Measurements from ENCODE around the gene FUT7. TPM values are rescaled to one million over a fixed set of nuclear protein-coding genes. Genes with fewer than 3 reads are reported as not detected.
A peak's percentile ranks its signal among the peaks of the same experiment; 100 is the strongest.
"Not testable (repeated sequence)": the region's sequence is repeated elsewhere in the genome, so short reads cannot be mapped to it uniquely, and the experiment has no call there.

Gene FUT7
- total RNA-seq, 2 experiments from 2014 or later, result 0.85 to 1.3 TPM

DNA sequence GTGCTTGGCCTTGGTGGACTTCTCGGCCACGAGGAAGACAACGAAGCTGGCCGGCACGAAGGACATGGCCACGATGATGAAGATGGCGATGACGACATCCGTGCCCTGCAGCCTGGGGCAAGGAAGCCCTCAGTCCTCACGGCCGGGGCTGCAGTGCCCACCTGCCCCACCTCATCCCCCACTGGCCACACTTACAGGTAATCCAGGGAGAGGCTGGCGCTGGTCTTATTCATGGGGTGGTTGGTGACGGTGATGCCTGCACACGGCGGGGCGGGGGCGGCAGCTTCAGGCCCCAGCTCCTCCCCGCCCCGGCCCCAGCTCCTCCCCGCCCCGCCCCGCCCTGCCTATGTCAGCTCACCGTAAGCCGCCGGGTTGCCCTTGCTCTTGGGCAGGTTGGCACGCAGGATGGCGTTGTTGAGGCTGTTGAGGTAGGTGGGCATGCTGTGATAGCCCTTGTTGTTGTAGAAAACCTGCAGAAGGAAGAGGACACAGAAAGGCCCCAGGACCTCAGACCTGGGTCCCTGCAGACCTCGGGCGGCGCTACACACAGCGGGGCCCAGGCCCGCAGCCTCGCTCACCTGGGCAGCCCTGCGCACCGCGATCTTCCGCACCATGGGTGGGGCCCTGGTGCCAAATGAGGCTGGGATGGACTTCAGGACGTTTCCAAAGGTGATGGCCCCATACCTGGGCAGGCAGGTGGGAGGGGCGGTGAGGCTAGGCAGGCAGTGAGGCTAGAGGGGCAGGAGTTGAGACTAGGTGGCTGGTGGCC, 19.8 kb downstream of the FUT7 start:
- Mint-ChIP-seq H3K27me3 (no peaks in the 10 kb centered on the region), H3K4me3 (no peak overlapping the region), H3K27ac (no peak overlapping the region), H3K36me3 (no peaks in the 10 kb centered on the region), H3K9me3 (no peaks in the 10 kb centered on the region), H3K4me1 (ENCODE audit: low read depth) (no peaks in the 10 kb centered on the region)
- intact Hi-C loops (cut with micrococcal nuclease), result no loop called here
- DNase-seq, result no peak
- ChIA-PET CTCF (interaction anchor here (1.3 kb wide), 1 partner anchor 23 kb away, joined by 4 read pairs; no protein-coding TSS in a partner anchor), POLR2A (no interaction called here)

- peaks cover 2% of the 10 kb centered on the region for H3K4me1 Mint-ChIP-seq (ENCODE audit: low read depth)
- POLR2A ChIA-PET, result no interaction called here
- H3K27me3 Mint-ChIP-seq, result no peaks in the 10 kb centered on the region
These were observed 20.7 kb downstream of the FUT7 start for GRCh38 chr9:137011156-137011555.

GRCh38 chr9:137009938-137010732, 21.8 kb downstream of the FUT7 start:
- intact Hi-C loops (cut with micrococcal nuclease), result no loop called here
- no peak for DNase-seq
- Mint-ChIP-seq H3K4me1 (ENCODE audit: low read depth) (peaks cover 3% of the 10 kb centered on the region), H3K4me3 (no peak overlapping the region), H3K9me3 (no peaks in the 10 kb centered on the region), H3K36me3 (no peaks in the 10 kb centered on the region), H3K27ac (no peak overlapping the region), H3K27me3 (no peaks in the 10 kb centered on the region)
- CTCF ChIA-PET, result no interaction called here
- POLR2A ChIA-PET, result no interaction called here

More at GRCh38 chr9:137011156-137011555, 20.7 kb downstream of the FUT7 start:
- Mint-ChIP-seq H3K9me3 (no peaks in the 10 kb centered on the region), H3K4me3 (no peak overlapping the region), H3K36me3 (no peaks in the 10 kb centered on the region), H3K27ac (no peak overlapping the region)
- DNase-seq, result no peak
- CTCF ChIA-PET, result interaction anchor here (1.3 kb wide), 1 partner anchor 24 kb away, joined by 4 read pairs; no protein-coding TSS in a partner anchor
- intact Hi-C loops (cut with micrococcal nuclease), result no loop called here

GRCh38 chr9:137009217-137009616, 22.7 kb downstream of the FUT7 start:
- H3K36me3 Mint-ChIP-seq, result no peaks in the 10 kb centered on the region
- intact Hi-C loops (cut with micrococcal nuclease), result no loop called here
- no peak overlapping the region for H3K4me3 Mint-ChIP-seq
- no peak for DNase-seq
- POLR2A ChIA-PET, result no interaction called here
- CTCF ChIA-PET, result no interaction called here
- no peaks in the 10 kb centered on the region for H3K27me3 Mint-ChIP-seq
- H3K4me1 Mint-ChIP-seq (ENCODE audit: low read depth), result peaks cover 3% of the 10 kb centered on the region
- H3K27ac Mint-ChIP-seq, result no peak overlapping the region
- H3K9me3 Mint-ChIP-seq, result no peaks in the 10 kb centered on the region

DNA sequence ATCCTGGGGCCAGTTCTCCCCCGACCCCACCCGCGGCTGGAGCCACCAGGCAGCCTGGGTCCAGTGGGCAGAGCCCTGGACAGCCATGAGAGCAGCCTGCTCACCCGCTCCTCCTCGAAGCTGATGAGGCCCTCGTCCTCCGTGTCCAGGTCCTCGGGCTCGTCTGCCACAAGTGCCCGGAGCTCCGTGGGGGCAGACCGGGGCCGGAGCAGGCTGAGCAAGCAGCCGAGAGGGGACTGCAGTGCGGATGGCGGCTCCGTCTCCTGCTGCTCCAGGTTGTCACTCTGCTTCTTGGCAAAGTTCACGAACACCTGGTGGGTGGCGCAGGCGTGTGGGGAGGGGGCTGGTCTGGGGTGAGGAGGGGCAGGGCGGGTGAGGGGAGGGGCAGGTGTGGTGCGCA, 23.6 kb downstream of the FUT7 start:
- intact Hi-C loops (cut with micrococcal nuclease), result no loop called here
- H3K9me3 Mint-ChIP-seq, result no peaks in the 10 kb centered on the region
- ChIA-PET POLR2A (no interaction called here), CTCF (no interaction called here)
- no peak overlapping the region for H3K27ac Mint-ChIP-seq
- H3K27me3 Mint-ChIP-seq, result no peaks in the 10 kb centered on the region
- H3K4me3 Mint-ChIP-seq, result no peak overlapping the region
- H3K36me3 Mint-ChIP-seq, result no peaks in the 10 kb centered on the region
- no peak for DNase-seq
- H3K4me1 Mint-ChIP-seq (ENCODE audit: low read depth), result peaks cover 3% of the 10 kb centered on the region

DNA sequence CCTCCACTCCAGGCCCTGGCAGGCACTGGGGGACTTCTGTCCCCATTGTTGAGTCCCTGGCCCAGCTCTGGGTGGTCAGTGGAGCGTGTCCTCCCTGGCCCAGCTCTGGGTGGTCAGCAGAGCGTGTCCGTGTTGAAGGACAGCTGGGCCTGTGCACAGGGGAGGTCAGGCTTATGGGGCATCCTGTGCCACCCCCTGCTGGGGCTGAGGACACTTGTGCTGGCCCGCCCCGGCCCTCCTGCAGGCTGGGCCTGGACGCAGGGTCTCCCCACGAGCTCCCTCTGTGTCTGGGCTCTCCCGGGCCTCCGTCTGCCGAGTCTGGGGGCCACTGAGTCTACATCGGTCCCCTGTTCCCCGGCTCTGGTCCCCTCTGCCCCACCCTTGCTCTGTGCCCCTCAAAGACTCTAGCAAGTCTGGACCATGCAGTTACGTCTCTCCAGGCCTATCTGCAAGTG, 24.0 kb downstream of the FUT7 start:
- CTCF ChIA-PET, result interaction anchor here (1.3 kb wide), 1 partner anchor 27 kb away, joined by 4 read pairs; no protein-coding TSS in a partner anchor

DNA sequence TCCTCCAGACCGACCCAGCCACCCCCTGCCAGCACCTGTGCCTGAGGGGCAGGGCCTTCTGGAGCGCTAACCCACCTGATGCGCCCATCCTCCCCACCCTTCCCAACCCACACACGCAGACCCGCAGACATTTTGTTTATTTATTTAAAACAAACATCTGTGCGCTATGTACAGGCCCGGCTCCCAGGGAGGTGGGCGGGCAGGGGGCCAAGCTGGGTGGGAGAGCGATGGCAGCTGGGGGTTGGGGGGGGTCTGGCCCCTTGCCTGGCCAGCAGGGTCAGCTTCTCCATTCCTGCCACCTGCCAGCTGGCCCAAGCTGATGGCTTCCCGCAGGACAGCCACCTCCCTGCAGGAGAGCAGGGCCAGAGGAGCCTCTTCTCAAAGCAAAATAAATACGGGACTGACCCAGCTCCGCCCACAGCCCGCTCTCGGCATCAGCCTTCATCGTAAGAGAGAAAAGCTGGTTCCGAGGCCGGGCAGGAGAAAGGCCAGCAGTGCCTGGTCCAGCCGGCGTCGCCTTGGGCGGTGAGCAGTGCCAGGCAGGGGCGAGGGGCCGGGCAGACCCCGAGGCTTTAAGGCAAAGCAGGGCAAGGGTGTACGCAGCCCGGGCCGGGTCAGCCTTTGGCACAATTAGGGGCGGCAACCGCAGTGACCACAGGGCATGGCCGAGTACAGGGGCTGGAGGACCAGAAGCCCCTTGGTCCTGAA, 24.6 kb downstream of the FUT7 start:
- H3K27ac Mint-ChIP-seq, result no peak overlapping the region
- no peaks in the 10 kb centered on the region for H3K36me3 Mint-ChIP-seq
- DNase-seq, result no peak
- peaks cover 3% of the 10 kb centered on the region for H3K4me1 Mint-ChIP-seq (ENCODE audit: low read depth)
- no peaks in the 10 kb centered on the region for H3K27me3 Mint-ChIP-seq
- no peaks in the 10 kb centered on the region for H3K9me3 Mint-ChIP-seq
- intact Hi-C loops (cut with micrococcal nuclease), result no loop called here
- H3K4me3 Mint-ChIP-seq, result no peak overlapping the region
- CTCF ChIA-PET, result interaction anchor here (1.3 kb wide), 1 partner anchor 28 kb away, joined by 4 read pairs; no protein-coding TSS in a partner anchor
- POLR2A ChIA-PET, result no interaction called here

More for the DNA sequence above, 24.0 kb downstream of the FUT7 start:
- Mint-ChIP-seq H3K4me1 (ENCODE audit: low read depth) (peaks cover 3% of the 10 kb centered on the region), H3K36me3 (no peaks in the 10 kb centered on the region), H3K9me3 (no peaks in the 10 kb centered on the region), H3K27me3 (no peaks in the 10 kb centered on the region), H3K27ac (no peak overlapping the region), H3K4me3 (no peak overlapping the region)
- POLR2A ChIA-PET, result no interaction called here
- no peak for DNase-seq
- intact Hi-C loops (cut with micrococcal nuclease), result no loop called here

DNA sequence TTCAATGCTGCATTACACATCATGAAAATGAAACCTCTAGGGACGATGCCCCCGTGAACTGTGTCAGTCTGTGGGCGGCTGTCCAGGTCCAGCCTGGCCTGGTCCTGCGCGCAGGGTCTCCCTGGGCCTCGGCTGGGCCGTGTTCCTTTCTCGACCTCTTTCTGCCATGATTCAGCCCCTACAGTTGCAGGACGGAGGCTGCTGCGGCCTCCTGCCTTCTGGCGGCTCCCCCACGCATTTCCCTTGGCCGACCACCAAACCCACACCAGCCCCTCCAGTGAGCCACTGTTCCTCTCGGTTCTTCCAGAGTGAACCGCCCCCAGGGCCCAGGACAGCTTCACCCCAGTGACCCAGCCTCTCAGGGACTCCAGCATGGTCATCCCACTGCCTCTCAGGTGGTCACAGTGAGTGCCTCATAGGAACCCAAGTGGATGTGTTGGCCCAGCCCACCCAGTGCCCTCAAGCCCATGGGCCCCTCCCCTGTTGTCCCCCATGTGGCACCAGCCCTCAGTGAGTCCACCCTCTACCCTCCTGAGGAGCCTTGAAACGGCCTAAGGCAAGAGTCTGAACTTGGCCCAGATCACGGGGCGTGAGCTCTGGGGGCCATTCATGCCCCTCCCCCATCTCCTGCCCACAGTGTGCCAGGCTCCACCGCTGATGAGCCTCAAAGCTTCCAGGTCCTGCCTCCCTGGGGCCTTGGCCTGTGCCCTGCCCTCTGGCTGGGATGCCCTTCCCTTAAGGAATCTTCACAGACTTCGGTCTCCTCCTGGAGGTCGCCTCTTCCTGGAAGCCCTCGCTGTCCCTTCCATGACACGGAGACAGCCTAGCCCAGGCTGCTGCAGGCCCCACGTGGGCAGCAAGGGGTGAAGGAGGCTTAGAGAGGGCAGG, 25.5 kb downstream of the FUT7 start:
- DNase-seq, result no peak
- POLR2A ChIA-PET, result no interaction called here
- intact Hi-C loops (cut with micrococcal nuclease), result no loop called here
- no peak overlapping the region for H3K4me3 Mint-ChIP-seq
- no peak overlapping the region for H3K27ac Mint-ChIP-seq
- CTCF ChIA-PET, result interaction anchor here (0.7 to 4.5 kb wide), 3 partner anchors 29 to 57 kb away, joined by 3 to 29 read pairs (median 4); no protein-coding TSS in a partner anchor
- no peaks in the 10 kb centered on the region for H3K36me3 Mint-ChIP-seq
- peaks cover 3% of the 10 kb centered on the region for H3K4me1 Mint-ChIP-seq (ENCODE audit: low read depth)
- H3K27me3 Mint-ChIP-seq, result no peaks in the 10 kb centered on the region
- H3K9me3 Mint-ChIP-seq, result no peaks in the 10 kb centered on the region

GRCh38 chr9:137004285-137004684, 27.6 kb downstream of the FUT7 start:
- H3K27me3 Mint-ChIP-seq; POLR2A ChIA-PET; H3K9me3 Mint-ChIP-seq; intact Hi-C loops (cut with micrococcal nuclease); H3K36me3 Mint-ChIP-seq; H3K27ac Mint-ChIP-seq; H3K4me3 Mint-ChIP-seq: not testable (repeated sequence)
- CTCF ChIA-PET, result interaction anchor here (4.5 kb wide), 1 partner anchor 31 kb away, joined by 29 read pairs; no protein-coding TSS in a partner anchor
- DNase-seq, result peak; percentile 37
- peaks cover 11% of the 10 kb centered on the region for H3K4me1 Mint-ChIP-seq (ENCODE audit: low read depth)

DNA sequence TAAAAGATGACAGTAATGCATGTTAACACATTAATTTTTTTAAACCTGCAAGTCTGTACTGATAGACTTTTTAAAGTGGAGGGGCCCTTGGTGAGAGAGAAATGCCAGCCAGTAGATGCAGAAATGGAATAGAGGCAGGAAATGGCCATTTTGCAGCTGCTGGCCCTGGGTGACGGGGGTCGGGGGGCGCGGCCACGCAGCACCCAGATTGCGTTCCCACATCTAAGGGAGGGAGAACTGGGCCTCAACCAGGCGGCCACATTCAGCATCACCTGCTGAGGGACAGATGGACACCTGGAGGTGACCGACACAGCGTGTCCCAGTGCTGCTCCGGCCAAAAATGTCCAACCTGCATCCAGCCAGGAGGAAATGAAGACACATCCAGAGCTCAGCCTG, 29.2 kb downstream of the FUT7 start:
- intact Hi-C loops (cut with micrococcal nuclease), result no loop called here
- H3K9me3 Mint-ChIP-seq, result no peaks in the 10 kb centered on the region
- ChIA-PET CTCF (interaction anchor here (1.0 to 4.5 kb wide), 5 partner anchors 9 to 33 kb away, joined by 3 to 29 read pairs (median 4); partner anchors contain the start of genes ABCA2 and PAXX), POLR2A (no interaction called here)
- H3K27ac Mint-ChIP-seq, result no peak overlapping the region
- peaks cover 22% of the 10 kb centered on the region for H3K4me1 Mint-ChIP-seq (ENCODE audit: low read depth)
- no peak overlapping the region for H3K4me3 Mint-ChIP-seq
- no peaks in the 10 kb centered on the region for H3K36me3 Mint-ChIP-seq
- DNase-seq, result no peak
- H3K27me3 Mint-ChIP-seq, result peaks cover 5% of the 10 kb centered on the region

- ChIA-PET POLR2A (no interaction called here), CTCF (interaction anchor here (1.1 to 4.5 kb wide), 5 partner anchors 8 to 33 kb away, joined by 3 to 29 read pairs (median 4); partner anchors contain the start of genes ABCA2 and PAXX)
- intact Hi-C loops (cut with micrococcal nuclease), result no loop called here
- H3K4me1 Mint-ChIP-seq (ENCODE audit: low read depth), result peaks cover 24% of the 10 kb centered on the region
- H3K27ac Mint-ChIP-seq, result no peak overlapping the region
- H3K4me3 Mint-ChIP-seq, result no peak overlapping the region
- no peaks in the 10 kb centered on the region for H3K9me3 Mint-ChIP-seq
- peaks cover 7% of the 10 kb centered on the region for H3K27me3 Mint-ChIP-seq
- no peak for DNase-seq
- H3K36me3 Mint-ChIP-seq, result no peaks in the 10 kb centered on the region
These were observed 29.8 kb downstream of the FUT7 start for GRCh38 chr9:137001857-137002645.

Data from activated CD4-positive, alpha-beta memory T cell treated with anti-CD3 and anti-CD28 coated beads for 36 hours (primary cell).